ENCODE data around the gene SH3GL1. TPM values are rescaled to one million over a fixed set of nuclear protein-coding genes. Genes with fewer than 3 reads are reported as not detected.

SH3GL1 gene
- total RNA-seq, 1 experiment from 2014 or later = 40.7 TPM

DNA sequence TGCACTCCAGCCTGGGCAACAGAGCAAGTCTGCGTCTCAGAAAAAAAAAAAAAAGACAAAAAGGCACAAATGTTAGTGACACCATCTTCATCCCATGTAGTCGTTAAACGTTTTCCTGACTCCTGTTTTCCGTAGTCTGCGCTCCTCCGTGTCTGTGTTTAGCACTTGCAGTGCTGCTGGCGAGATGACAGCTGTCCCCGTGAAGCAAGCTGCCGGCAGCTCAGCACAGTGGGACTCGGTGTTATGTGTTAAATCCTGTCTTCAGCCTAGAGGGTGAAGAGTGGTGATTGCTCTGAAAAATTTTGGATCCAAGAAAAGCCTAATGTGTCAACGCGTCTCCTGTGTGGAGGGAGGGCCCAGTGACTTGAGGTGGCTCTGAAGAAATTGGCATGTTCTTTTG, 38.9 kb upstream of the SH3GL1 start:
- TF ChIP-seq CTCF (IDR thresholded peaks at IDR 0.05; ENCODE audit: unreplicated experiment) = no peak
- no peak for DNase-seq
- Mint-ChIP-seq H3K4me3 (ENCODE audit: low read depth, unreplicated experiment) (no peak overlapping the region), H3K27ac (ENCODE audit: unreplicated experiment) (no peak overlapping the region), H3K27me3 (ENCODE audit: unreplicated experiment) (no peaks in the 10 kb centered on the region), H3K36me3 (ENCODE audit: insufficient read depth, unreplicated experiment) (peaks cover 21% of the 10 kb centered on the region), H3K4me1 (ENCODE audit: low read depth, unreplicated experiment) (no peaks in the 10 kb centered on the region), H3K9me3 (ENCODE audit: low read depth, unreplicated experiment) (no peaks in the 10 kb centered on the region)
- CTCF ChIA-PET = interaction anchor here (0.7 kb wide), 1 partner anchor 78 kb away, joined by 4 read pairs; no protein-coding TSS in a partner anchor
- intact Hi-C loops (cut with micrococcal nuclease; ENCODE audit: unreplicated experiment) = no loop called here
- BruUV-seq (replicated peaks) = no TSS peak

DNA sequence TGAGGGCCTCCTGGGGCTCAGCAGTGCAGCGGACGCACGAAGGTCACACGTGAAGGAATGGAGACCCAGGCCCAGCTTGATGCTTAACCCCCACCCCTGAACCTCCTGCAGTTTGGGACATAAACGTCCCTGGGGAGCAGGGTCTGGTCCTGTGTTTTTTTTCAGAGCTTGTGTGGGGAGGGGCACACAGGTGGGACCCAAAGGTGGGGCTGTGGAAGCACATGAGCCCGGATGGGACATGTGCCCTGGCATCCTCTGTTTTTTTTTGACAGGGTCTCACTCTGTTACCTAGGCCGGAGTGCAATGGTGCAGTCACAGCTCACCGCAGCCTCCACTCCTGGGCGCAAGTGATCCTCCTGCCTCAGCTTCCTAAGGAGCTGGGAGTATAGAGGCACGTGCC, 36.8 kb upstream of the SH3GL1 start:
- no peak for DNase-seq
- Mint-ChIP-seq H3K4me1 (ENCODE audit: low read depth, unreplicated experiment) (no peaks in the 10 kb centered on the region), H3K4me3 (ENCODE audit: low read depth, unreplicated experiment) (no peak overlapping the region), H3K27ac (ENCODE audit: unreplicated experiment) (no peak overlapping the region), H3K27me3 (ENCODE audit: unreplicated experiment) (no peaks in the 10 kb centered on the region), H3K36me3 (ENCODE audit: insufficient read depth, unreplicated experiment) (peaks cover 24% of the 10 kb centered on the region), H3K9me3 (ENCODE audit: low read depth, unreplicated experiment) (no peaks in the 10 kb centered on the region)
- intact Hi-C loops (cut with micrococcal nuclease; ENCODE audit: unreplicated experiment) = no loop called here
- TF ChIP-seq CTCF (IDR thresholded peaks at IDR 0.05; ENCODE audit: unreplicated experiment) = no peak
- no TSS peak for BruUV-seq (replicated peaks)
- CTCF ChIA-PET = no interaction called here

DNA sequence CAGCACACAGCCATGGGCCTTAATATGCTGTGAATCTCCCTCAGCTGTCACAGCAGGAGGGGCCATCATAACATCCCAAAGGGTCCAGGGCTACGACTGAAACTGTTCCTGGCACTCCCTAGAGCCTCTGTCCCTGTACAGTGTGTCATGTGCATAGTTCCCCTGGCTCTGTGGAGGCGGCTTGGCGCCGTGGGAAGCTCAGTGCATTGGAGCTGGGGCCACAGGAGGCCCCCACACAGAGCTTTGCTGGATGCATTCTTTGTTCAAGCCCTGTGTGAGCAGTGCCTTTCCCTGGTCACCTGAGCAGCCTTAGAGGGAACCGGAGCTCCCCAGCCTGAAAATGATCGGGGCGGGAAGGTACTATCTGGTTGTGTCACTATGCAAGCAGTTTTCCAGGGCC, 35.9 kb upstream of the SH3GL1 start:
- Mint-ChIP-seq H3K36me3 (ENCODE audit: insufficient read depth, unreplicated experiment) (peaks cover 21% of the 10 kb centered on the region), H3K9me3 (ENCODE audit: low read depth, unreplicated experiment) (no peaks in the 10 kb centered on the region), H3K27ac (ENCODE audit: unreplicated experiment) (no peak overlapping the region), H3K27me3 (ENCODE audit: unreplicated experiment) (no peaks in the 10 kb centered on the region), H3K4me1 (ENCODE audit: low read depth, unreplicated experiment) (no peaks in the 10 kb centered on the region), H3K4me3 (ENCODE audit: low read depth, unreplicated experiment) (no peak overlapping the region)
- BruUV-seq (replicated peaks) = no TSS peak
- CTCF ChIA-PET = no interaction called here
- DNase-seq = no peak
- TF ChIP-seq CTCF (IDR thresholded peaks at IDR 0.05; ENCODE audit: unreplicated experiment) = no peak
- intact Hi-C loops (cut with micrococcal nuclease; ENCODE audit: unreplicated experiment) = no loop called here

DNA sequence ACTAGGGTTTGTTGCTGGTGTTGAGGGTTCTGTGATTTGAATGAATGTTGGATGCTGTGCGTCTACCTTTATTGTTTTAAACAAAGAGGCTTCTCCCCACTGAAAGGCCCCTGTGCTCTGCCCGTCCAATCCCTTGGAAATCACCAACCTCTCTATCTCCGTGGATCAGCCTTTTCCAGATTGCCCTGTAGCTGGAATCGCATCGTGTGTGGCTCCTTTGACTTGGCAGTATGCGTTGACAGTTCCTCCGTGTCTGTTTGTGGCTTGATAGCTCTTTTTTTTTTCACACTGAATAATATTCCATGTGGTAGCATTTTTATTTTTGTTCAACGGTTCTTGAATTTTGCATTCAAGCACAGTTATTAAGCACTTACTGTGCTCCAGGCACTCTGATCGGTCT, 34.0 kb upstream of the SH3GL1 start:
- CTCF ChIA-PET = no interaction called here
- H3K4me3 Mint-ChIP-seq (ENCODE audit: low read depth, unreplicated experiment) = no peak overlapping the region
- BruUV-seq (replicated peaks) = no TSS peak
- no peak for DNase-seq
- no peaks in the 10 kb centered on the region for H3K27me3 Mint-ChIP-seq (ENCODE audit: unreplicated experiment)
- peaks cover 29% of the 10 kb centered on the region for H3K36me3 Mint-ChIP-seq (ENCODE audit: insufficient read depth, unreplicated experiment)
- intact Hi-C loops (cut with micrococcal nuclease; ENCODE audit: unreplicated experiment) = no loop called here
- H3K27ac Mint-ChIP-seq (ENCODE audit: unreplicated experiment) = no peak overlapping the region
- H3K4me1 Mint-ChIP-seq (ENCODE audit: low read depth, unreplicated experiment) = no peaks in the 10 kb centered on the region
- H3K9me3 Mint-ChIP-seq (ENCODE audit: low read depth, unreplicated experiment) = no peaks in the 10 kb centered on the region
- TF ChIP-seq CTCF (IDR thresholded peaks at IDR 0.05; ENCODE audit: unreplicated experiment) = no peak
